HepG2 (cell line): ENCODE data around the gene TMEM132D. TPM values are rescaled to one million over a fixed set of nuclear protein-coding genes. Genes with fewer than 3 reads are reported as not detected.

ENCODE experiments used
- ATAC-seq: fragments of 200-7000 bp; cut with Tn5 transposase; 3 replicates; pipeline ENCODE4 v1.9.1; 2020; ENCODE audit warnings: mild to moderate bottlenecking, moderate library complexity
- BruUV-seq: library from RNA; stranded (reverse); fragments of 400-500 nt; replicated peaks from 2 replicates; lab custom pipeline; 2021; lab: Mats Ljungman, UMichigan
- CTCF ChIA-PET: fragments of 300-600 bp; formaldehyde crosslinking; extraction: SDS; loops from one replicate; lab custom pipeline; 2021; ENCODE audit warnings: low total read pairs, inconsistent platforms, low intra/inter-chr PET ratio; lab: Yijun Ruan, JAX
- POLR2A ChIA-PET: fragments of 350-600 bp; sonication (Branson Sonifier 250); formaldehyde crosslinking; loops from one replicate; lab custom pipeline; 2020; ENCODE audit warnings: antibody characterized with exemption, inconsistent platforms; lab: Yijun Ruan, JAX
- DNase-seq: peaks from one replicate; pipeline ENCODE4 v3.0.0-alpha.2; 2015; ENCODE audit warnings: low spot score
- FAIRE-seq: peaks from 3 replicates; lab custom pipeline; 2011; peaks lifted over from hg19 to GRCh38; lab: Jason Lieb, UNC
- H2AFZ ChIP-seq: one replicate; pipeline ENCODE4 v1.6.1; 2011; ENCODE audit warnings: low read length, inconsistent platforms
- H3K27ac ChIP-seq: fragments of 300-600 bp; 3 replicates; pipeline ENCODE4 v1.8.0; 2011; ENCODE audit warnings: mixed run types, mild to moderate bottlenecking, mixed read lengths, low read length, inconsistent platforms; ENCODE audit not compliant: insufficient read depth; ENCODE audit errors: extremely low read length
- H3K27me3 ChIP-seq, 2 experiments: fragments of 200-600 bp in 1 of 2; 2 replicates in 1 of 2; 3 replicates in 1 of 2; pipeline versions ENCODE4 v1.6.0 to v1.8.0; 2011; ENCODE audit warnings: low read length in 2 of 2, mild to moderate bottlenecking in 2 of 2, moderate library complexity in 2 of 2, inconsistent platforms in 1 of 2; ENCODE audit not compliant: insufficient read depth in 2 of 2, control insufficient read depth in 1 of 2
- H3K36me3 ChIP-seq, 2 experiments: fragments of 200-600 bp in 1 of 2; replicated peaks in 1 of 2; 2 replicates in 1 of 2; 3 replicates in 1 of 2; pipeline versions ENCODE4 v1.5.1 to v1.8.0; 2011; ENCODE audit warnings: low read length in 2 of 2, inconsistent platforms in 1 of 2; ENCODE audit not compliant: insufficient read depth in 2 of 2, control insufficient read depth in 1 of 2
- H3K4me1 ChIP-seq: 2 replicates; pipeline ENCODE4 v1.5.1; 2012; ENCODE audit warnings: low read length, inconsistent platforms; ENCODE audit not compliant: insufficient read depth
- H3K4me2 ChIP-seq: 2 replicates; pipeline ENCODE4 v1.6.0; 2011; ENCODE audit warnings: low read depth, low read length, inconsistent platforms
- H3K4me3 ChIP-seq, 3 experiments: fragments of 200-600 bp in 1 of 3; sonication (generic), shearing (Covaris generic) in 1 of 3; replicated peaks in 1 of 3; 2 replicates each; pipeline ENCODE4 v1.5.1; 2011 to 2016; ENCODE audit warnings: low read length in 3 of 3, inconsistent platforms in 2 of 3, low read depth in 2 of 3, mild to moderate bottlenecking in 2 of 3, control low read depth in 1 of 3, mixed read lengths in 1 of 3; ENCODE audit not compliant: insufficient read depth in 1 of 3
- H3K79me2 ChIP-seq: one replicate; pipeline ENCODE4 v1.6.1; 2011; ENCODE audit warnings: low read length, inconsistent platforms; ENCODE audit not compliant: insufficient read depth
- H3K9ac ChIP-seq: 2 replicates; pipeline ENCODE4 v1.6.0; 2011; ENCODE audit warnings: mild to moderate bottlenecking, low read depth, low read length, inconsistent platforms; ENCODE audit not compliant: insufficient read depth
- H3K9me3 ChIP-seq: 2 replicates; pipeline ENCODE4 v1.5.1; 2012; ENCODE audit warnings: mild to moderate bottlenecking, low read length
- H4K20me1 ChIP-seq: 2 replicates; pipeline ENCODE4 v1.6.0; 2011; ENCODE audit warnings: inconsistent platforms, mild to moderate bottlenecking, low read length, moderate library complexity; ENCODE audit not compliant: insufficient read depth
- FOXJ3 ChIP-seq: sonication (generic); formaldehyde crosslinking; IDR thresholded peaks from 2 replicates; pipeline ENCODE4 v1.4.0; 2020; ENCODE audit warnings: missing genetic modification reagents, mild to moderate bottlenecking, borderline replicate concordance
- IRF1 ChIP-seq: sonication (generic); formaldehyde crosslinking; IDR thresholded peaks from 2 replicates; pipeline ENCODE4 v1.4.0; 2020; ENCODE audit warnings: low read depth, mild to moderate bottlenecking, missing genetic modification reagents
- KAT2B ChIP-seq: fragments of 150-350 bp; IDR thresholded peaks from 2 replicates; pipeline ENCODE4 v1.6.1; 2014; ENCODE audit warnings: low read depth, low read length, borderline replicate concordance
- MXD4 ChIP-seq: IDR thresholded peaks from 2 replicates; pipeline ENCODE4 v1.6.1; 2016; ENCODE audit warnings: mild to moderate bottlenecking, missing biosample characterization, missing genetic modification reagents
- NCOR1 ChIP-seq: fragments of 200-600 bp; sonication (generic); IDR thresholded peaks from 2 replicates; pipeline ENCODE4 v1.7.0; 2017; ENCODE audit warnings: antibody characterized with exemption, low read length, borderline replicate concordance
- NFATC3 ChIP-seq: sonication (generic); formaldehyde crosslinking; IDR thresholded peaks from 2 replicates; pipeline ENCODE4 v1.5.1; 2020; ENCODE audit warnings: mild to moderate bottlenecking, missing genetic modification reagents
- SIX4 ChIP-seq: sonication (generic); formaldehyde crosslinking; IDR thresholded peaks from 2 replicates; pipeline ENCODE4 v1.4.0; 2020; ENCODE audit warnings: missing genetic modification reagents
- SP140L ChIP-seq: sonication (generic); formaldehyde crosslinking; IDR thresholded peaks from 2 replicates; pipeline ENCODE4 v1.4.0; 2020; ENCODE audit warnings: missing genetic modification reagents, borderline replicate concordance
- ZBTB1 ChIP-seq: sonication (generic); formaldehyde crosslinking; IDR thresholded peaks from 2 replicates; pipeline ENCODE4 v1.4.0; 2020; ENCODE audit warnings: missing genetic modification reagents, borderline replicate concordance
- ZNF326 ChIP-seq: sonication (generic); formaldehyde crosslinking; IDR thresholded peaks from 2 replicates; pipeline ENCODE4 v1.4.0; 2020; ENCODE audit warnings: missing genetic modification reagents, borderline replicate concordance
- ZNF431 ChIP-seq: sonication (generic); formaldehyde crosslinking; IDR thresholded peaks from 2 replicates; pipeline ENCODE4 v1.9.0; 2022; ENCODE audit warnings: missing genetic modification reagents, low read depth, mild to moderate bottlenecking, borderline replicate concordance
- ZNF776 ChIP-seq: sonication (generic); formaldehyde crosslinking; IDR thresholded peaks from 2 replicates; pipeline ENCODE4 v1.4.0; 2020; ENCODE audit warnings: mild to moderate bottlenecking, missing genetic modification reagents
- ZSCAN12 ChIP-seq: sonication (generic); formaldehyde crosslinking; IDR thresholded peaks from 2 replicates; pipeline ENCODE4 v1.9.0; 2021; ENCODE audit warnings: mild to moderate bottlenecking, missing genetic modification reagents
- WGBS: methylation state at CpG from one replicate; pipeline ENCODE4 v1.1.6; 2017; ENCODE audit warnings: low lambda C conversion rate; 5-methylcytosine and 5-hydroxymethylcytosine counted together
- in situ Hi-C: cut with HindIII; loops from 2 replicates; pipeline ENCODE4 v1.10.0; 2017; ENCODE audit warnings: low pct_unique_long_range_greater_than_20kb; ENCODE audit not compliant: extremely low pct_ligation_motif_present
- intact Hi-C: fragments of 100-400 bp; cut with micrococcal nuclease; formaldehyde crosslinking; loops from one replicate; pipeline ENCODE4 v1.10.0; 2022; ENCODE audit not compliant: unreplicated experiment
- polyA plus RNA-seq, 8 experiments: library from polyadenylated mRNA; depleted of rRNA in 3 of 8; stranded (reverse) in 7 of 8; unstranded in 1 of 8; fragments of >200 nt; fragmentation: Illumina TruSeq in 4 of 8; extraction: Trizol in 4 of 8; gene quantifications; 2 replicates each; pipeline versions ENCODE4 v1.2.1 to v1.2.3, GENCODE V29; 2011 to 2016; ENCODE audit warnings: low read depth in 4 of 8, missing spikeins in 1 of 8, mixed read lengths in 1 of 8; ENCODE audit not compliant: insufficient read depth in 1 of 8
- total RNA-seq, 5 experiments: library from RNA; depleted of rRNA; stranded (reverse); fragments of >200 nt; fragmentation: Illumina TruSeq; extraction: Trizol; gene quantifications; 2 replicates each; pipeline ENCODE4 v1.2.3, GENCODE V29; 2016; ENCODE audit warnings: low read depth in 1 of 5
- TF ChIP-seq, protein P1 (sequence below): IDR thresholded peaks from 2 replicates; pipeline ENCODE4 v1.6.1; 2016; ENCODE audit warnings: missing genetic modification reagents, missing compliant biosample characterization
- TF ChIP-seq, protein P2 (sequence below): sonication (generic); formaldehyde crosslinking; IDR thresholded peaks from 2 replicates; pipeline ENCODE4 v1.8.1; 2023; ENCODE audit warnings: missing genetic modification reagents, inconsistent platforms, borderline replicate concordance

Gene TMEM132D
- total and polyA plus RNA-seq, 2 of the 13 experiments (the other 11 are each of a cell fraction or from before 2014, with no cell fraction given), result not detected

DNA sequence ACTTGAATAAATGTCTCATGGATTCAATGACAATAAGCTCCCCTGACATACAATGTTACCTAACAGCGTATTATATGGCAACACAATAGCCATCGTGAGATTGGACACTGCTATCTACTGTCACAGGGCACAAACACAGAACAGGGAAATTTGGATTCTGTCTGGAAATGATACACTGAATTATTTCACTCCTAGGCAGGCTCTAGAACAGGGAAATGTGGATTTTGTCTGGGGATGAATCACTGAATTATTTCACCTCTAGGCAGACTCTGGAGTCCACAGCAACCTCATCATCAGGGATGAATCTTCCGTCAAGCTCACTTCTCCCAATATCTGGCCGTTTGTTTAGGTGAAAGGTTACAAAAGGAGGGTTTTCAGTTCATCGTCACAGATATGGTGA, 288.8 kb downstream of the TMEM132D start (continued):
- no peak for TF ChIP-seq ZSCAN12 (CRISPR knock-in tag)

GRCh38 chr12:129614221-129614885, 289.5 kb downstream of the TMEM132D start:
- ChIA-PET CTCF (no interaction called here), POLR2A (no interaction called here)
- Histone ChIP-seq H3K4me1 (no peaks in the 10 kb centered on the region), H3K4me3 (no peak overlapping the region), H3K27me3 (no peaks in the 10 kb centered on the region), H3K4me2 (no peak overlapping the region), H3K9me3 (no peaks in the 10 kb centered on the region; the same call in 1 of the 2 replicates), H3K36me3 (no peaks in the 10 kb centered on the region), H3K27ac (no peak overlapping the region), H4K20me1 (no peaks in the 10 kb centered on the region), H2AFZ (no peak overlapping the region), H3K9ac (no peak overlapping the region), H3K79me2 (no peaks in the 10 kb centered on the region)
- ATAC-seq, result no peak
- FAIRE-seq, result no peak
- no peak for DNase-seq
- TF ChIP-seq ZNF326 (CRISPR knock-in tag), result no peak
- 12% methylated on average over 9 of the region's 9 CpGs for WGBS
- no TSS peak for BruUV-seq
- in situ Hi-C loops (no loop called here), intact Hi-C loops (no loop called here)

DNA sequence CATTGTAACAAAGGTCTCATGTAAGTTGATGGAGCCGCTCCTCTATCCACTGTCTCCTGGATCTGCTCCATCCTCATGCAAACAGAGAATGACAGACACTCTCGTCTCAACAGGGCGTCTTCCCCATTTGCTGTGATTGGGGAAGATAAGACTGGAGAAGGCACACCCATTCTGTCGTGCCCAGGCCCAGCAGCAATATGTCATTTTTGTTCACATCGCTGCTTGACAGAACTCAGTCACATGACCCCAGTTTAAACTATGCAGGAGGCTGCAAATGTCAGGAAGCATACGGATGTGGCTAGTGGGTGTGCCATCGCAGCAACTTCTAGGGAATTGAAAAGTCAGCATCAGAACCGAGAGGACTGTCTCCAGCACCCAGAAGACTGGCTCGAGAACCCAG, 290.5 kb downstream of the TMEM132D start:
- no TSS peak for BruUV-seq
- Histone ChIP-seq H3K9ac (no peak overlapping the region), H3K9me3 (no peaks in the 10 kb centered on the region; the same call in 1 of the 2 replicates), H3K79me2 (no peaks in the 10 kb centered on the region), H3K27ac (no peak overlapping the region), H3K27me3 (no peaks in the 10 kb centered on the region), H3K4me1 (no peaks in the 10 kb centered on the region), H3K4me2 (no peak overlapping the region), H3K36me3 (no peaks in the 10 kb centered on the region), H4K20me1 (no peaks in the 10 kb centered on the region), H2AFZ (no peak overlapping the region), H3K4me3 (no peak overlapping the region)
- WGBS, result 8% methylated on average over 9 of the region's 9 CpGs
- in situ Hi-C loops, result no loop called here
- intact Hi-C loops, result no loop called here
- ChIA-PET POLR2A (no interaction called here), CTCF (no interaction called here)
- ATAC-seq (no peak), DNase-seq (no peak), FAIRE-seq (no peak)
- no peak for TF ChIP-seq SIX4 (CRISPR knock-in tag)
- no peak for TF ChIP-seq NFATC3 (CRISPR knock-in tag)
- TF ChIP-seq ZNF776 (CRISPR knock-in tag), result no peak
- TF ChIP-seq IRF1 (CRISPR knock-in tag), result no peak
- TF ChIP-seq ZNF431, result no peak
- TF ChIP-seq MXD4, result no peak
- TF ChIP-seq ZBTB1 (CRISPR knock-in tag), result no peak
- TF ChIP-seq KAT2B, result no peak
- TF ChIP-seq, protein P1, sequence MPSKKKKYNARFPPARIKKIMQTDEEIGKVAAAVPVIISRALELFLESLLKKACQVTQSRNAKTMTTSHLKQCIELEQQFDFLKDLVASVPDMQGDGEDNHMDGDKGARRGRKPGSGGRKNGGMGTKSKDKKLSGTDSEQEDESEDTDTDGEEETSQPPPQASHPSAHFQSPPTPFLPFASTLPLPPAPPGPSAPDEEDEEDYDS, result no peak
- TF ChIP-seq, protein P2, sequence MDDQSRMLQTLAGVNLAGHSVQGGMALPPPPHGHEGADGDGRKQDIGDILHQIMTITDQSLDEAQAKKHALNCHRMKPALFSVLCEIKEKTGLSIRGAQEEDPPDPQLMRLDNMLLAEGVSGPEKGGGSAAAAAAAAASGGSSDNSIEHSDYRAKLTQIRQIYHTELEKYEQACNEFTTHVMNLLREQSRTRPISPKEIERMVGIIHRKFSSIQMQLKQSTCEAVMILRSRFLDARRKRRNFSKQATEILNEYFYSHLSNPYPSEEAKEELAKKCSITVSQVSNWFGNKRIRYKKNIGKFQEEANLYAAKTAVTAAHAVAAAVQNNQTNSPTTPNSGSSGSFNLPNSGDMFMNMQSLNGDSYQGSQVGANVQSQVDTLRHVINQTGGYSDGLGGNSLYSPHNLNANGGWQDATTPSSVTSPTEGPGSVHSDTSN, result no peak
- TF ChIP-seq SP140L (CRISPR knock-in tag), result no peak
- no peak for TF ChIP-seq NCOR1
- TF ChIP-seq FOXJ3 (CRISPR knock-in tag), result no peak
